Right lobe of liver (tissue), 4 donors: ENCODE results near the gene ITPA.

Source experiments
- CTCF ChIP-seq, 4 donors: fragments of 200-600 bp in 3 of 4; fragments of 450-650 bp in 1 of 4; IDR thresholded peaks; one replicate each; pipeline versions ENCODE4 v1.5.1 to v1.8.0; 2016 to 2022; ENCODE audit warnings: antibody characterized with exemption in 4 of 4, mild to moderate bottlenecking in 2 of 4
- POLR2A ChIP-seq: fragments of 450-650 bp; IDR thresholded peaks from one replicate; pipeline ENCODE4 v1.6.1; 2017; ENCODE audit warnings: antibody characterized with exemption, mild to moderate bottlenecking
- donor health status: DM: no; HTN: no; CAD: no.
- donor health status: DM: no; HTN: no; CAD: no.
- donor health status: DM: no; HTN: yes; CAD: no.

DNA sequence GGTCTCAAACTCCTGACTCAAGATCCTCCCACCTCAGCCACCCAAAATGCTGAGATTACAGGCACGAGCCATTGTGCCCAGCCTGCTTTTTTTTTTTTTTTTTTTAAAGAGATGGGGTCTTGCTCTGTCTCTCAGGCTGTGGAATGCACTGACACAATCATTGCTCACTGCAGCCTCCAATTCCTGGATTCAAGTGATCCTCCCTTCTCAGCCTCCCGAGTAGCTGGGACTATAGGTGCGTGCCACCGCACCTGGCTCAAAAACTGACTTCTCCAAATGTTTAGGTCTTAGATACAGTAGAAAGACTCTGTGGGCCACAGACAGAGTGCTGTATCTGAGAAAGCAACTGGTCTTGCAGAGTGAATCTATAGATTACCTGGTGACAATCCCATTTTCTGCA, 60.8 kb downstream of the ITPA start:
- TF ChIP-seq CTCF (IDR thresholded peaks at IDR 0.05) = no peak
- TF ChIP-seq POLR2A = no peak
